ENCODE results near the gene CCDC71. TPM values are rescaled to one million over a fixed set of nuclear protein-coding genes. Genes with fewer than 3 reads are reported as not detected.
A peak's percentile ranks its signal among the peaks of the same experiment; 100 is the strongest.

The CCDC71 gene
- total RNA-seq, 4 donors from 2014 or later = 15.6 to 31.2 (median 25.3) TPM

- Histone ChIP-seq H3K9me3 (no peaks in the 10 kb centered on the region), H3K4me3 (no peak overlapping the region), H3K27me3 (no peaks in the 10 kb centered on the region), H3K36me3 (peaks cover 0 to 5% of the 10 kb centered on the region in 2 donors), H3K4me1 (no peaks in the 10 kb centered on the region), H3K27ac (no peak overlapping the region)
- no CpG with 5 or more reads among the region's 24 CpGs for WGBS, 2 donors (ENCODE audit: low coverage in 1 of 2)
- ATAC-seq = no peak
- TF ChIP-seq POLR2A (IDR thresholded peaks at IDR 0.05) (no peak), EP300 (IDR thresholded peaks at IDR 0.05) (no peak), POLR2AphosphoS5 (IDR thresholded peaks at IDR 0.05) (no peak)
- TF ChIP-seq, protein P1, sequence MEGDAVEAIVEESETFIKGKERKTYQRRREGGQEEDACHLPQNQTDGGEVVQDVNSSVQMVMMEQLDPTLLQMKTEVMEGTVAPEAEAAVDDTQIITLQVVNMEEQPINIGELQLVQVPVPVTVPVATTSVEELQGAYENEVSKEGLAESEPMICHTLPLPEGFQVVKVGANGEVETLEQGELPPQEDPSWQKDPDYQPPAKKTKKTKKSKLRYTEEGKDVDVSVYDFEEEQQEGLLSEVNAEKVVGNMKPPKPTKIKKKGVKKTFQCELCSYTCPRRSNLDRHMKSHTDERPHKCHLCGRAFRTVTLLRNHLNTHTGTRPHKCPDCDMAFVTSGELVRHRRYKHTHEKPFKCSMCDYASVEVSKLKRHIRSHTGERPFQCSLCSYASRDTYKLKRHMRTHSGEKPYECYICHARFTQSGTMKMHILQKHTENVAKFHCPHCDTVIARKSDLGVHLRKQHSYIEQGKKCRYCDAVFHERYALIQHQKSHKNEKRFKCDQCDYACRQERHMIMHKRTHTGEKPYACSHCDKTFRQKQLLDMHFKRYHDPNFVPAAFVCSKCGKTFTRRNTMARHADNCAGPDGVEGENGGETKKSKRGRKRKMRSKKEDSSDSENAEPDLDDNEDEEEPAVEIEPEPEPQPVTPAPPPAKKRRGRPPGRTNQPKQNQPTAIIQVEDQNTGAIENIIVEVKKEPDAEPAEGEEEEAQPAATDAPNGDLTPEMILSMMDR (IDR thresholded peaks at IDR 0.05) = no peak
These were observed 16.6 kb upstream of the CCDC71 start for GRCh38 chr3:49182682-49183081.

- Histone ChIP-seq H3K27me3 (no peaks in the 10 kb centered on the region), H3K4me1 (peaks cover 0 to 7% (median 0%) of the 10 kb centered on the region in 3 donors), H3K9me3 (no peaks in the 10 kb centered on the region), H3K4me3 (no peak overlapping the region), H3K36me3 (peaks cover 0 to 18% of the 10 kb centered on the region in 2 donors), H3K27ac (no peak overlapping the region)
- WGBS, 2 donors (ENCODE audit: low coverage in 1 of 2) = 66 to 70% methylated on average over 6 of the region's 6 CpGs
- TF ChIP-seq EP300 (IDR thresholded peaks at IDR 0.05) = no peak
- TF ChIP-seq POLR2AphosphoS5 (IDR thresholded peaks at IDR 0.05) = no peak
- TF ChIP-seq POLR2A (IDR thresholded peaks at IDR 0.05) = no peak
- TF ChIP-seq, protein P1 (IDR thresholded peaks at IDR 0.05) = no peak
- ATAC-seq = no peak
These were observed 15.2 kb upstream of the CCDC71 start for GRCh38 chr3:49181351-49181750.

DNA sequence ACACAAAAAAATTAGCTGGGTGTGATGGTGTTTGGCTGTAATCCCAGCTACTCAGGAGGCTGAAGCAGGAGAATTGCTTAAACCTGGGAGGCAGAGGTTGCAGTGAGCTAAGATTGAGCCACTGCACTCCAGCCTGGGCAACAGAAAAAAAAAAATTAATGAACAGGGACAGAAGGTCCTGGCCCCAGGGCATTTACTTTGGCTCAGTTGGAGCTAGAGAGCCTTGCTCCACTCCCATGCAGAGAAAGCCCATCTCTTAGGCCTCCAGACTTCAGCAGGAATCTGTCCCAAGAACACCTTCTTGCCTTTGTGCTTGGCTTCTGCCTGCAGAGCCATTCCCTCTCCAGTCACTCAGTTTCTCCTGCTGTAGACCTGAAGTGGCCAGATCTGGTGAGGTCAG lies 14.0 kb upstream of the CCDC71 start:
- ATAC-seq = no peak
- no peaks in the 10 kb centered on the region for H3K9me3 ChIP-seq
- no peaks in the 10 kb centered on the region for H3K27me3 ChIP-seq
- TF ChIP-seq, protein P1 (IDR thresholded peaks at IDR 0.05) = no peak
- no peak for TF ChIP-seq POLR2AphosphoS5 (IDR thresholded peaks at IDR 0.05)
- no peak for TF ChIP-seq EP300 (IDR thresholded peaks at IDR 0.05)
- TF ChIP-seq POLR2A (IDR thresholded peaks at IDR 0.05) = no peak
- peaks cover 0 to 30% of the 10 kb centered on the region in 2 donors for H3K36me3 ChIP-seq
- no peak overlapping the region for H3K4me3 ChIP-seq
- H3K4me1 ChIP-seq = peaks cover 0 to 19% (median 0%) of the 10 kb centered on the region in 3 donors
- H3K27ac ChIP-seq = no peak overlapping the region

DNA sequence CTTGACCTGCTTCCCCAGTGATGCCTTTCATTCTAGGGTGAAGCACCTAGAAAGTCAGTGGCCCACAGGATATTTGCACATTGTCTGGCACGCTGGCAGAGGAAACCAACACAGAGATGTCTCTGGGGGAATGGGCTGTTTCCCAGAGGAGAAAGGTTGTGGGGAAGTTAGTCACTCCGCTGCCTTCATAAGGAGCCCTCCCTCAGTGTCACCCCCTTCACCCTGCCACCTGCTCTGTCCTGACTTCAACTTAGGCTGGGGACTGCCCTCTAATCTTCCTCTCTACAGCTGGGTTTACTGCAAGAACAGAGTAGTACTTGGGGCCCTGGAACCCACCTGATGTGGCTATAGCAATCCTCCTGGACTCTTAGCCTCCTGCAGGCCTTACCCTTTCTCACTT lies 10.9 kb upstream of the CCDC71 start:
- no CpG with 5 or more reads among the region's 2 CpGs for WGBS, 2 donors (ENCODE audit: low coverage in 1 of 2)
- Histone ChIP-seq H3K9me3 (no peaks in the 10 kb centered on the region), H3K4me1 (peaks cover 0 to 50% (median 24%) of the 10 kb centered on the region in 3 donors), H3K36me3 (peaks cover 0 to 46% of the 10 kb centered on the region in 2 donors), H3K4me3 (no peak overlapping the region), H3K27me3 (no peaks in the 10 kb centered on the region), H3K27ac (peak overlapping the region in 1 of 4 donors; percentile 31)
- no peak for ATAC-seq
- no peak for TF ChIP-seq EP300 (IDR thresholded peaks at IDR 0.05)
- TF ChIP-seq POLR2AphosphoS5 (IDR thresholded peaks at IDR 0.05) = no peak
- TF ChIP-seq, protein P1 (IDR thresholded peaks at IDR 0.05) = no peak
- TF ChIP-seq POLR2A (IDR thresholded peaks at IDR 0.05) = no peak

DNA sequence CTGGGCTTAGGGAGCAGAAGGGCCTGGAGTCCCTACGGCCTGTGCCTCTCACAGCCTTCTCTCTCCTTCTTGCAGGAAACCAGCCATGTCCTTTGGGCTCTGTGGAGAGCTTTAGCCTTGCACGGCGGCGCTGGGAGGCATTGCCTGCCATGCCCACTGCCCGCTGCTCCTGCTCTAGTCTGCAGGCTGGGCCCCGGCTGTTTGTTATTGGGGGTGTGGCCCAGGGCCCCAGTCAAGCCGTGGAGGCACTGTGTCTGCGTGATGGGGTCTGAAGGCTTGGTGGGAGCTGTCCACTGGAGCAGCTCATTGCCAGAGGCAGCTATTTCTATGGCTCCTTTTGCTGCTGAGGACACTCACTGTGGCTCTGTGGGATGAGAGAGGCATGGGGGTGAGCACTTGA lies 9.4 kb upstream of the CCDC71 start:
- Histone ChIP-seq H3K27me3 (no peaks in the 10 kb centered on the region), H3K9me3 (no peaks in the 10 kb centered on the region), H3K27ac (no peak overlapping the region), H3K4me1 (peaks cover 0 to 60% (median 27%) of the 10 kb centered on the region in 3 donors), H3K36me3 (peaks cover 0 to 46% of the 10 kb centered on the region in 2 donors), H3K4me3 (no peak overlapping the region)
- 40 to 50% methylated on average over 1 to 3 of the region's 8 CpGs for WGBS, 2 donors (ENCODE audit: low coverage in 1 of 2)
- TF ChIP-seq, protein P1 (IDR thresholded peaks at IDR 0.05) = no peak
- no peak for TF ChIP-seq POLR2AphosphoS5 (IDR thresholded peaks at IDR 0.05)
- no peak for TF ChIP-seq EP300 (IDR thresholded peaks at IDR 0.05)
- TF ChIP-seq POLR2A (IDR thresholded peaks at IDR 0.05) = no peak
- no peak for ATAC-seq
